Right atrium auricular region (tissue), 2 donors: ENCODE results near the gene S100A10. TPM values are rescaled to one million over a fixed set of nuclear protein-coding genes. Genes with fewer than 3 reads are reported as not detected.
A peak's percentile ranks its signal among the peaks of the same experiment; 100 is the strongest.

Experiments used
- DNase-seq: peaks from one replicate; pipeline ENCODE4 v3.0.0-alpha.2; 2019; ENCODE audit warnings: low spot score
- H3K27ac ChIP-seq, 2 donors: fragments of 200-600 bp; sonication (generic); 1 replicate in 1 of 2; 2 replicates in 1 of 2; pipeline ENCODE4 v1.5.1; 2016 to 2019
- H3K27me3 ChIP-seq, 2 donors: fragments of 200-600 bp; sonication (generic); one replicate each; pipeline versions ENCODE4 v1.5.1 to v1.6.0; 2017 to 2019
- H3K36me3 ChIP-seq: fragments of 200-600 bp; sonication (generic); one replicate; pipeline ENCODE4 v1.5.1; 2016
- H3K4me1 ChIP-seq, 2 donors: fragments of 200-600 bp; sonication (generic); one replicate each; pipeline versions ENCODE4 v1.5.1 to v1.6.0; 2017 to 2019
- H3K4me3 ChIP-seq, 2 donors: fragments of 200-600 bp; sonication (generic); 1 replicate in 1 of 2; 2 replicates in 1 of 2; pipeline ENCODE4 v1.5.1; 2017 to 2019; ENCODE audit warnings: mild to moderate bottlenecking in 1 of 2, moderate library complexity in 1 of 2
- H3K9me3 ChIP-seq, 2 donors: fragments of 200-600 bp; sonication (generic); one replicate each; pipeline ENCODE4 v1.5.1; 2019
- CTCF ChIP-seq, 2 donors: fragments of 200-600 bp; sonication (generic); IDR thresholded peaks; one replicate each; pipeline ENCODE4 v1.5.1; 2019; ENCODE audit warnings: antibody characterized with exemption in 2 of 2
- total RNA-seq, 2 donors: library from RNA; depleted of rRNA; stranded (reverse); fragments of >200 nt; gene quantifications; one replicate each; pipeline ENCODE4 v1.1.0, GENCODE V29; 2016

Gene S100A10
- total RNA-seq, 2 donors from 2014 or later, result 75.2 to 116 TPM

- no peaks in the 10 kb centered on the region for H3K9me3 ChIP-seq
- no peak overlapping the region for H3K27ac ChIP-seq
- no peak overlapping the region for H3K4me3 ChIP-seq
- DNase-seq, result no peak
- H3K36me3 ChIP-seq, result peaks cover 61% of the 10 kb centered on the region
- TF ChIP-seq CTCF (IDR thresholded peaks at IDR 0.05), result no peak
- H3K4me1 ChIP-seq, result peaks cover 4 to 57% of the 10 kb centered on the region in 2 donors
- H3K27me3 ChIP-seq, result no peaks in the 10 kb centered on the region
These were observed 9.2 kb downstream of the S100A10 start for GRCh38 chr1:151984313-151984956.

DNA sequence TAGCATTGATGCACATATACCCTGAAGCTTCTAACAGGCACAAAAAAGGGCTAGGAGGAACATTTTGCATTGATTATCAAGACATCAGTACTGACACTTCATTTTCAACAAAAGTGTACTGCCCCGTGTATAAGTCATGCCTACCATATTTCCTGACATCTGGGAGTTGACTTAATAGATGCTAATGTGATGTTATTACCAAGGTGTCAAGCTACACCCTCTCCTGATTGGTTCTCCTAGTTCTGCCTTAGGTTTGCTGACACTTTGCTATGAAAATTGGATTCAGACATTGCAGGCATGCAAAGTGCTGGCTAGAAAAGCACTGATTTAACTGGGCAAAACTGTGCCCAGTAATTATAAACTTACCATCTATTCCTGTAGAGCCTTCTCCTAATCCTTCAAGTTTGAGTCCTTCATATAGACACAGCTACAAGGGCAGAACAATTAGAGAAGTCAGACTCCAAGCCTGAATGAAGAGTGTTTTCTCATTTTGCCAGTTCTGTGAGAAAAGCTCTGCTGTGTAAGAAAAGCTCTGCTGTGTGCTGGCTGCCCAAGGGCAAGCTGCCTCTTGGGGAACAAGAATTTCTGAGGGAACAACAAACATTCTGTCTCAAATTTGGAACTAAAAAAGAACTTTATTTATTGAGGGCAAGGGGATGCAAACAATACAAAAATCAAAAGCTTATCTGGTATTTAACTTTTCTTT, 11.2 kb downstream of the S100A10 start:
- Histone ChIP-seq H3K27me3 (no peaks in the 10 kb centered on the region), H3K4me1 (peaks cover 0 to 39% of the 10 kb centered on the region in 2 donors), H3K27ac (no peak overlapping the region), H3K9me3 (no peaks in the 10 kb centered on the region), H3K4me3 (no peak overlapping the region), H3K36me3 (peaks cover 61% of the 10 kb centered on the region)
- no peak for DNase-seq
- no peak for TF ChIP-seq CTCF (IDR thresholded peaks at IDR 0.05)

DNA sequence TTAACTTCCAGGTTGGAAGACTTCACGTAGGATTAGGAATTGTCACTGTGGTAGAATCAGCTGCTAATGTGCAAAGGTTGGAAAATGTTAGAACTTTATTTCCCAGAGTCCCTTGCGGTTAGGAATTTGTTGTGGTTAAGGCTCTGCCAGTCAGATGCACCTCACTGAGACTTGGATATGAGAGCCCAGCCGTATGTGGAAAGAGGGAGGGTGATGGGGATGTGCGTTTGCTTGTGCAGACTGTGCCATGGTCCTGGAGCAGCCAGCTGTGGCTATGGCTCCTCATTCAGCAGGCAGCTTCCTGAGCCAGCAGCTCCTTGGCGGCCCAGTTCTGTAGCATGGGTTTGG, 12.5 kb downstream of the S100A10 start:
- Histone ChIP-seq H3K36me3 (peaks cover 55% of the 10 kb centered on the region), H3K4me1 (peaks cover 0 to 39% of the 10 kb centered on the region in 2 donors), H3K9me3 (no peaks in the 10 kb centered on the region), H3K27me3 (no peaks in the 10 kb centered on the region), H3K27ac (peak overlapping the region in 1 of 2 donors; percentile 37), H3K4me3 (no peak overlapping the region)
- TF ChIP-seq CTCF (IDR thresholded peaks at IDR 0.05), result no peak
- DNase-seq, result no peak

DNA sequence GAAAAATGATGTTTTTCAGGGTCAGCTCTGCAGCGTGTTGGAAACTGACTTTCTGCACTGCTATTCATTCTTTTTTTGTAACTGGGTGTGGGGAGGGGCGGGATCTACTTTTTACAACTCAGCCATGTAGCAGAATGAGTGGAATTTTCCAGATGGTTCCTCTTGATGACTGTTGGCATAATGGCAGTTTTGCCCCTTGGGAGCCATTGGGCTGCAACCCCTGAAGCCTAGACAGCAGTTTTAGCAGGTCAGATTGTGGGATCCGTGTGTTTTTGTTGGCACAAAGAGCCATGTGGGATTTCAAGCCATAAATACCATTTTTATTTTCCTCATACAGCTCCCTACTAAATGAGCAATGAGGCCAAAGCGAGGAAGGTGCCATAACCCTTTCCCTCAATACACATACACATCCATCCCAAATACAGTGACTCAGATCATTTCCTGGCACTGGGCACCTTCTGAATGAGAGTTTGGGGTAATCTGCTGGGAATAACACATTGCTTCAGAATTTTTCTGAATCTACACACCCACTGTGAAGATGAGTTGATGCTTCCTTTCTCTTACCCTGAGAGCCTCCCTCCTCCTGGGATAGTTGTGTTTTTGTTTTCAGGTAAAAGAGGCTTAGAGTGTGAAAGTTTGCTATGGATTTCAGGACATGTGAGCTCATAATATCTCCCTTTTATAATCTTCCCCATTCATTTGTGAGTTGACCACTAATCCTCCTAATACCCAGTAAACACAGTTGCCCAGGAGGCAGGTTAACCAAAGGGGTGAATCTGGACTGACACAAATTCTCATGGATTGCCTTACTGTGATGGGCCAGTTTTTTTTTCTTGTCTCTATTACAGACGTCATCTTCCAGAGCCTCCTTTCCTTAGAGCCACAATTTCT, 13.1 kb downstream of the S100A10 start:
- Histone ChIP-seq H3K4me3 (no peak overlapping the region), H3K36me3 (peaks cover 49% of the 10 kb centered on the region), H3K27ac (peak overlapping the region; percentile 24 to 37), H3K4me1 (peaks cover 0 to 39% of the 10 kb centered on the region in 2 donors), H3K9me3 (no peaks in the 10 kb centered on the region), H3K27me3 (no peaks in the 10 kb centered on the region)
- TF ChIP-seq CTCF (IDR thresholded peaks at IDR 0.05), result no peak
- peak; percentile 72 for DNase-seq

GRCh38 chr1:151978922-151979321, 14.7 kb downstream of the S100A10 start:
- Histone ChIP-seq H3K27me3 (no peaks in the 10 kb centered on the region), H3K27ac (no peak overlapping the region), H3K9me3 (no peaks in the 10 kb centered on the region), H3K36me3 (peaks cover 33% of the 10 kb centered on the region), H3K4me3 (no peak overlapping the region), H3K4me1 (peaks cover 0 to 30% of the 10 kb centered on the region in 2 donors)
- TF ChIP-seq CTCF (IDR thresholded peaks at IDR 0.05), result no peak
- no peak for DNase-seq
